GM21390 (cell line): Measurements from ENCODE around the gene DOCK1.

ENCODE experiments used
- ATAC-seq: cut with Tn5 transposase; IDR thresholded peaks from one replicate; pipeline ENCODE4 v1.9.1; 2021; ENCODE audit not compliant: unreplicated experiment

Gene DOCK1

GRCh38 chr10:127444155-127444554 is 538.9 kb downstream of the DOCK1 start:
- no peak for ATAC-seq

- ATAC-seq: no peak
Measured at GRCh38 chr10:127447197-127447596, 542.0 kb downstream of the DOCK1 start.

GRCh38 chr10:127449490-127449889 is 544.3 kb downstream of the DOCK1 start:
- no peak for ATAC-seq

- no peak for ATAC-seq
Measured at GRCh38 chr10:127450644-127451043, 545.4 kb downstream of the DOCK1 start.

GRCh38 chr10:127451628-127452027 is 546.4 kb downstream of the DOCK1 start:
- ATAC-seq: no peak

- no peak for ATAC-seq
Measured at GRCh38 chr10:127452568-127452967, 547.3 kb downstream of the DOCK1 start.

- no peak for ATAC-seq
Measured at GRCh38 chr10:127453706-127454105, 548.5 kb downstream of the DOCK1 start.

- no peak for ATAC-seq
Measured at GRCh38 chr10:127456122-127456521, 550.9 kb downstream of the DOCK1 start.

GRCh38 chr10:127458016-127458810 is 553.0 kb downstream of the DOCK1 start:
- ATAC-seq: no peak

- no peak for ATAC-seq
Measured at GRCh38 chr10:127458829-127459228, 553.6 kb downstream of the DOCK1 start.

GRCh38 chr10:127459918-127460317 is 554.7 kb downstream of the DOCK1 start:
- no peak for ATAC-seq

- no peak for ATAC-seq
Measured at GRCh38 chr10:127462643-127463295, 557.5 kb downstream of the DOCK1 start.

GRCh38 chr10:127463548-127463947 is 558.3 kb downstream of the DOCK1 start:
- ATAC-seq: no peak

- ATAC-seq: no peak
Measured at GRCh38 chr10:127464561-127464960, 559.3 kb downstream of the DOCK1 start.

GRCh38 chr10:127467811-127468210 is 562.6 kb downstream of the DOCK1 start:
- no peak for ATAC-seq

- no peak for ATAC-seq
Measured at GRCh38 chr10:127468632-127469031, 563.4 kb downstream of the DOCK1 start.

- ATAC-seq: no peak
Measured at GRCh38 chr10:127470911-127471310, 565.7 kb downstream of the DOCK1 start.

GRCh38 chr10:127472976-127473375 is 567.7 kb downstream of the DOCK1 start:
- ATAC-seq: no peak

GRCh38 chr10:127474501-127474900 is 569.3 kb downstream of the DOCK1 start:
- no peak for ATAC-seq

GRCh38 chr10:127485153-127485857 is 580.1 kb downstream of the DOCK1 start:
- ATAC-seq: no peak

- ATAC-seq: no peak
Measured at GRCh38 chr10:127486355-127486754, 581.1 kb downstream of the DOCK1 start.
